ENCODE data around the gene DNAH7. TPM values are rescaled to one million over a fixed set of nuclear protein-coding genes. Genes with fewer than 3 reads are reported as not detected.

Gene DNAH7
- total and polyA plus RNA-seq, 9 donors = 0.30 to 27.3 (median 1.6) TPM

GRCh38 chr2:195912079-195912478 lies 156.6 kb downstream of the DNAH7 start:
- no peak for DNase-seq
- no peaks in the 10 kb centered on the region for H3K36me3 ChIP-seq
- 83 to 84% (median 84%) methylated on average over 4 of the region's 4 CpGs for WGBS, 3 donors
- no peaks in the 10 kb centered on the region for H3K9me3 ChIP-seq
- intact Hi-C loops (cut with DNase I) = no loop called here
- no peaks in the 10 kb centered on the region for H3K27me3 ChIP-seq
- H3K27ac ChIP-seq = no peak overlapping the region
- TF ChIP-seq CTCF (IDR thresholded peaks at IDR 0.05) = no peak
- TF ChIP-seq POLR2A (IDR thresholded peaks at IDR 0.05) = no peak
- no peak for TF ChIP-seq EP300 (IDR thresholded peaks at IDR 0.05)
- H3K4me3 ChIP-seq = no peak overlapping the region
- H3K4me1 ChIP-seq (ENCODE audit: insufficient read depth) = no peaks in the 10 kb centered on the region

GRCh38 chr2:195910570-195910969 lies 158.1 kb downstream of the DNAH7 start:
- intact Hi-C loops (cut with DNase I) = no loop called here

DNA sequence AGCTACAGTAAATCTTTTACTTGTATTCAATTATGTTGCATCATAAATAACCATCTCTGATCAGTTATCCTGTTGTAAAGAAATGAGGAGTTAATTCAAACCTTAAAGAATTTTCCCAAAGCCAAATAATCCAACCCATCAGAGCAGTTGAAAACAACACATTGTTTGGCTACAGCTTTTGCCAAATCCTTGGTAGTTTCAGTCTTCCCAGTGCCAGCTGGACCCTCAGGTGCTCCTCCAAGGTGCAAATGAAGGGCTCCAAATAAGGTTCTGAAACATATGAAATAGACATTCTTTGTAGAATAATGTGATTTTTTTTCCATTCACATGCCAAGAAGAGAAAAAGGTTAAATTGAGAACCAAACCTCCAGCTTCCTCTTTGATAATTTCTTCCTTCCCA lies 158.7 kb downstream of the DNAH7 start:
- Histone ChIP-seq H3K36me3 (no peaks in the 10 kb centered on the region), H3K4me1 (ENCODE audit: insufficient read depth) (no peaks in the 10 kb centered on the region), H3K9me3 (no peaks in the 10 kb centered on the region), H3K27ac (no peak overlapping the region), H3K4me3 (no peak overlapping the region), H3K27me3 (no peaks in the 10 kb centered on the region)
- intact Hi-C loops (cut with DNase I) = no loop called here
- no peak for TF ChIP-seq CTCF (IDR thresholded peaks at IDR 0.05)
- TF ChIP-seq POLR2A (IDR thresholded peaks at IDR 0.05) = no peak
- TF ChIP-seq EP300 (IDR thresholded peaks at IDR 0.05) = no peak
- no peak for DNase-seq

More at GRCh38 chr2:195910570-195910969, 158.1 kb downstream of the DNAH7 start:
- 77 to 87% (median 86%) methylated on average over 4 of the region's 4 CpGs for WGBS, 3 donors
- DNase-seq = no peak
- no peaks in the 10 kb centered on the region for H3K4me1 ChIP-seq (ENCODE audit: insufficient read depth)
- TF ChIP-seq EP300 (IDR thresholded peaks at IDR 0.05) (no peak), CTCF (IDR thresholded peaks at IDR 0.05) (no peak), POLR2A (IDR thresholded peaks at IDR 0.05) (no peak)
- H3K36me3 ChIP-seq = no peaks in the 10 kb centered on the region
- H3K27me3 ChIP-seq = no peaks in the 10 kb centered on the region
- no peaks in the 10 kb centered on the region for H3K9me3 ChIP-seq
- H3K27ac ChIP-seq = no peak overlapping the region
- H3K4me3 ChIP-seq = no peak overlapping the region

DNA sequence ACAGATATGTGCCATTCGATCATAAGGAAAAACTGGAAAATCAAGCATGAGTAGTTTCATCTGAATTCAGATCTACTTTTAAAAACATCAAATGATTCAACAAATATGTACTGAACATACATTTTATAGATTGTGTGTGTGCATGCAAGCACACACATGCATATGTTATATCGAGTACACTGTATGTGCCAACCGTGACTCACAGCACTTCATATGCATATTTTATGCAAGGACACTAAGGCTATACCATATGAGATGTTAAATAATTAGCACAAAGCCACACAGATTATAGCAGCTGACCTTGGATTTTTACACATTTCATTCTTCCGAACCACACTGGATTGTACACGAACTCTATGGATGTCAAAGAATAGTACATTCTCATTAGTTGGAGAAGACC lies 161.2 kb downstream of the DNAH7 start:
- Histone ChIP-seq H3K4me1 (ENCODE audit: insufficient read depth) (no peaks in the 10 kb centered on the region), H3K9me3 (no peaks in the 10 kb centered on the region), H3K36me3 (no peaks in the 10 kb centered on the region), H3K27me3 (no peaks in the 10 kb centered on the region), H3K4me3 (no peak overlapping the region), H3K27ac (no peak overlapping the region)
- intact Hi-C loops (cut with DNase I) = no loop called here
- 93 to 96% (median 94%) methylated on average over 5 of the region's 5 CpGs for WGBS, 3 donors
- TF ChIP-seq POLR2A (IDR thresholded peaks at IDR 0.05) = no peak
- TF ChIP-seq CTCF (IDR thresholded peaks at IDR 0.05) = no peak
- TF ChIP-seq EP300 (IDR thresholded peaks at IDR 0.05) = no peak
- DNase-seq = no peak

DNA sequence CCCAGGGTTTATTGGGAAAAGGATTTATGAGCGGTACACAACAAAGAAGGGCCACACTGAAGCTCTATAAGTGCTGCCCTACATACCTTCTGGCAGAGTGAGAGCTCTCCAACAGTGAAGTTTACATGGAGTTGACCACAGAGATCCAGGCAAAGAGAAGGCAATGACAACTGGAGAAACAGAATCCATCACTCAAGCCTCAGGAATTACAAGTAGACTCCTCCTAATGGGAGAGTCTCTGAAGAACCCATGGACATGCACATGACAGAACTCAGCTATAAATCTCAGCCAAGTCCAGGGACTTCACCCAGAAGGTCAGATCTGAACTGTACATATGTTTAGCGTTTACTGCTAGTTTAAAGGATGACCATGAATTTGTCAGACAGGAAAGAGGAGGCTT lies 164.7 kb downstream of the DNAH7 start:
- TF ChIP-seq CTCF (IDR thresholded peaks at IDR 0.05) = no peak
- no peak for TF ChIP-seq EP300 (IDR thresholded peaks at IDR 0.05)
- no peak for TF ChIP-seq POLR2A (IDR thresholded peaks at IDR 0.05)
- DNase-seq = no peak
- Histone ChIP-seq H3K9me3 (no peaks in the 10 kb centered on the region), H3K4me1 (ENCODE audit: insufficient read depth) (no peaks in the 10 kb centered on the region), H3K36me3 (no peaks in the 10 kb centered on the region), H3K4me3 (no peak overlapping the region), H3K27me3 (no peaks in the 10 kb centered on the region), H3K27ac (no peak overlapping the region)
- intact Hi-C loops (cut with DNase I) = no loop called here
- WGBS, 3 donors = 83 to 93% (median 90%) methylated on average over 2 of the region's 2 CpGs

Measured in ovary (tissue), 9 donors.